ENCODE results near the gene IMP4.

DNA sequence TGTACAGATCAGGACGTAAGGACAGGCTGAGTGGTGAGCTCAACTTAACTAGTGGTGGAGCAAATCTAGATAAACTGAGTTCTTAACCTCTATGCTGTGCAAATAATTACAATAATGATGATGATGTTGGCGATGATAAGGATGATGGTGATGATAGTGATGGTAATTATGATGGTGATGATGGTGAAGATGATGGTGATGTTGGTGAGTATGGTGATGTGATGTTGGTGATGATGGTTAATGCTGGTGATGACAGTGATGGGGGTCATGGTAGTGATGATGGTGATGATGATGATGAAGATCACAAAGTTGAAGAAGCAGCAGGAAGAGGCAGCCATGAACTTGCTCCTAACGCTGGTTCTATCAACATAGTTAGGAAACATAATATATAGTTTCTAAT is 38.0 kb upstream of the IMP4 start:
- TF ChIP-seq, protein P1, sequence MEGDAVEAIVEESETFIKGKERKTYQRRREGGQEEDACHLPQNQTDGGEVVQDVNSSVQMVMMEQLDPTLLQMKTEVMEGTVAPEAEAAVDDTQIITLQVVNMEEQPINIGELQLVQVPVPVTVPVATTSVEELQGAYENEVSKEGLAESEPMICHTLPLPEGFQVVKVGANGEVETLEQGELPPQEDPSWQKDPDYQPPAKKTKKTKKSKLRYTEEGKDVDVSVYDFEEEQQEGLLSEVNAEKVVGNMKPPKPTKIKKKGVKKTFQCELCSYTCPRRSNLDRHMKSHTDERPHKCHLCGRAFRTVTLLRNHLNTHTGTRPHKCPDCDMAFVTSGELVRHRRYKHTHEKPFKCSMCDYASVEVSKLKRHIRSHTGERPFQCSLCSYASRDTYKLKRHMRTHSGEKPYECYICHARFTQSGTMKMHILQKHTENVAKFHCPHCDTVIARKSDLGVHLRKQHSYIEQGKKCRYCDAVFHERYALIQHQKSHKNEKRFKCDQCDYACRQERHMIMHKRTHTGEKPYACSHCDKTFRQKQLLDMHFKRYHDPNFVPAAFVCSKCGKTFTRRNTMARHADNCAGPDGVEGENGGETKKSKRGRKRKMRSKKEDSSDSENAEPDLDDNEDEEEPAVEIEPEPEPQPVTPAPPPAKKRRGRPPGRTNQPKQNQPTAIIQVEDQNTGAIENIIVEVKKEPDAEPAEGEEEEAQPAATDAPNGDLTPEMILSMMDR (IDR thresholded peaks at IDR 0.05; ENCODE audit: insufficient read depth, low read length, poor library complexity, severe bottlenecking), result no peak
- no peak for TF ChIP-seq EZH2phosphoT487 (conservative IDR thresholded peaks at IDR 0.05; ENCODE audit: low read length)

All from SU-DHL-6 (cell line).